Stimulated activated CD8-positive, alpha-beta memory T cell treated with anti-CD3 and anti-CD28 coated beads, Interleukin-7, amount 100 ng/mL, for 48 hours (primary cell): Measurements from ENCODE around the gene ADCY4.

ENCODE experiments used
- DNase-seq, 2 donors: peaks; one replicate each; pipeline ENCODE4 v3.0.0-alpha.2; 2020; ENCODE audit warnings: low read depth in 1 of 2; ENCODE audit errors: extremely low read depth in 1 of 2

Gene ADCY4

GRCh38 chr14:24300326-24300980 lies 34.4 kb downstream of the ADCY4 start:
- DNase-seq = no peak

GRCh38 chr14:24299255-24300191 lies 35.3 kb downstream of the ADCY4 start, which contains the start of the genes DHRS1 and NOP9:
DHRS1 (minus strand) TSS chr14:24299780; CDS start chr14:24299106, 674 bp downstream.
NOP9 (plus strand) TSS chr14:24299850; CDS start chr14:24299955, 105 bp downstream.
- peak; percentile 75 to 79 for DNase-seq

GRCh38 chr14:24298892-24299254 lies 36.0 kb downstream of the ADCY4 start:
- no peak for DNase-seq

- DNase-seq = no peak
These were observed 37.5 kb downstream of the ADCY4 start for GRCh38 chr14:24297190-24297964.

GRCh38 chr14:24296341-24297157 lies 38.3 kb downstream of the ADCY4 start:
- peak; percentile 37 to 63 for DNase-seq

GRCh38 chr14:24293525-24293924 lies 41.3 kb downstream of the ADCY4 start:
- DNase-seq = no peak

GRCh38 chr14:24292118-24292807 lies 42.6 kb downstream of the ADCY4 start:
- no peak for DNase-seq

GRCh38 chr14:24291446-24292117 lies 43.3 kb downstream of the ADCY4 start:
- DNase-seq = no peak

GRCh38 chr14:24290746-24291145 lies 44.1 kb downstream of the ADCY4 start:
- no peak for DNase-seq

- peak in 1 of 2 donors; percentile 82 for DNase-seq
These were observed 45.1 kb downstream of the ADCY4 start for GRCh38 chr14:24289649-24290280.

- DNase-seq = no peak
These were observed 47.9 kb downstream of the ADCY4 start for GRCh38 chr14:24286996-24287395.

GRCh38 chr14:24285351-24285750 lies 49.5 kb downstream of the ADCY4 start:
- no peak for DNase-seq

GRCh38 chr14:24284501-24285035 lies 50.3 kb downstream of the ADCY4 start:
- DNase-seq = no peak

- DNase-seq = no peak
These were observed 50.9 kb downstream of the ADCY4 start for GRCh38 chr14:24283796-24284460.

- DNase-seq = no peak
These were observed 52.1 kb downstream of the ADCY4 start for GRCh38 chr14:24282736-24283135.

GRCh38 chr14:24281636-24282035 lies 53.2 kb downstream of the ADCY4 start:
- DNase-seq = no peak

GRCh38 chr14:24280797-24281460 lies 53.9 kb downstream of the ADCY4 start:
- no peak for DNase-seq
